ENCODE results near the gene FOSL1. TPM values are rescaled to one million over a fixed set of nuclear protein-coding genes. Genes with fewer than 3 reads are reported as not detected.

The FOSL1 gene
- total and polyA plus RNA-seq, 4 donors, result 0.17 to 0.20 TPM; not detected in 2

GRCh38 chr11:65851811-65852507, 48.2 kb downstream of the FOSL1 start:
- Histone ChIP-seq H3K4me3 (ENCODE audit: low read depth in 1 of 3, low read length in 3 of 3) (no peak overlapping the region), H3K4me1 (ENCODE audit: control insufficient read depth in 4 of 4, insufficient read depth in 4 of 4, low read length in 3 of 4) (peaks cover 2 to 19% (median 10%) of the 10 kb centered on the region in 4 donors), H3K27ac (ENCODE audit: low read depth in 1 of 2, low read length in 2 of 2) (no peak overlapping the region), H3K27me3 (ENCODE audit: control insufficient read depth in 4 of 4, insufficient read depth in 4 of 4, low read length in 3 of 4) (no peaks in the 10 kb centered on the region), H3K9ac (ENCODE audit: low read depth in 1 of 2, low read length in 2 of 2) (no peak overlapping the region), H3K9me3 (ENCODE audit: control insufficient read depth in 4 of 4, low read length in 3 of 4) (peaks cover 0 to 7% (median 2%) of the 10 kb centered on the region in 4 donors), H3K36me3 (ENCODE audit: control insufficient read depth in 4 of 4, insufficient read depth in 3 of 4, low read depth in 1 of 4, low read length in 3 of 4) (peaks cover 13 to 39% (median 20%) of the 10 kb centered on the region in 4 donors)
- no peak for DNase-seq (ENCODE audit: low spot score)
- no peak for TF ChIP-seq GABPA (IDR thresholded peaks at IDR 0.05 in 1 of 2, conservative IDR thresholded peaks at IDR 0.05 in 1 of 2)
- no peak for TF ChIP-seq FOXA2 (IDR thresholded peaks at IDR 0.05)
- no peak for TF ChIP-seq CTCF (IDR thresholded peaks at IDR 0.05; ENCODE audit: low read depth, low read length, missing input control)
- TF ChIP-seq REST (IDR thresholded peaks at IDR 0.05), result no peak
- no peak for TF ChIP-seq YY1 (IDR thresholded peaks at IDR 0.05)
- no peak for TF ChIP-seq SP1 (IDR thresholded peaks at IDR 0.05)
- 90% methylated on average over 10 of the region's 10 CpGs for WGBS

- H3K27ac ChIP-seq (ENCODE audit: low read depth in 1 of 2, low read length in 2 of 2), result no peak overlapping the region
- H3K27me3 ChIP-seq (ENCODE audit: control insufficient read depth in 4 of 4, insufficient read depth in 4 of 4, low read length in 3 of 4), result no peaks in the 10 kb centered on the region
- peaks cover 13 to 38% (median 20%) of the 10 kb centered on the region in 4 donors for H3K36me3 ChIP-seq (ENCODE audit: control insufficient read depth in 4 of 4, insufficient read depth in 3 of 4, low read depth in 1 of 4, low read length in 3 of 4)
- H3K4me1 ChIP-seq (ENCODE audit: control insufficient read depth in 4 of 4, insufficient read depth in 4 of 4, low read length in 3 of 4), result peaks cover 0 to 11% (median 4%) of the 10 kb centered on the region in 4 donors
- 93% methylated on average over 14 of the region's 14 CpGs for WGBS
- no peak overlapping the region for H3K4me3 ChIP-seq (ENCODE audit: low read depth in 1 of 3, low read length in 3 of 3)
- no peak for TF ChIP-seq HNF4A (conservative IDR thresholded peaks at IDR 0.05)
- no peak overlapping the region for H3K9ac ChIP-seq (ENCODE audit: low read depth in 1 of 2, low read length in 2 of 2)
- no peak for DNase-seq (ENCODE audit: low spot score)
- peaks cover 0 to 7% (median 2%) of the 10 kb centered on the region in 4 donors for H3K9me3 ChIP-seq (ENCODE audit: control insufficient read depth in 4 of 4, low read length in 3 of 4)
Measured at GRCh38 chr11:65851083-65851579, 49.1 kb downstream of the FOSL1 start.

- Histone ChIP-seq H3K9ac (ENCODE audit: low read depth in 1 of 2, low read length in 2 of 2) (no peak overlapping the region), H3K9me3 (ENCODE audit: control insufficient read depth in 4 of 4, low read length in 3 of 4) (peaks cover 0 to 7% (median 2%) of the 10 kb centered on the region in 4 donors), H3K4me3 (ENCODE audit: low read depth in 1 of 3, low read length in 3 of 3) (no peak overlapping the region), H3K27ac (ENCODE audit: low read depth in 1 of 2, low read length in 2 of 2) (no peak overlapping the region), H3K4me1 (ENCODE audit: control insufficient read depth in 4 of 4, insufficient read depth in 4 of 4, low read length in 3 of 4) (peaks cover 0 to 4% (median under 1%) of the 10 kb centered on the region in 4 donors), H3K36me3 (ENCODE audit: control insufficient read depth in 4 of 4, insufficient read depth in 3 of 4, low read depth in 1 of 4, low read length in 3 of 4) (peaks cover 13 to 31% (median 16%) of the 10 kb centered on the region in 4 donors), H3K27me3 (ENCODE audit: control insufficient read depth in 4 of 4, insufficient read depth in 4 of 4, low read length in 3 of 4) (no peaks in the 10 kb centered on the region)
- 81% methylated on average over 20 of the region's 20 CpGs for WGBS
- TF ChIP-seq YY1 (IDR thresholded peaks at IDR 0.05) (no peak), MAX (IDR thresholded peaks at IDR 0.05) (no peak), CTCF (IDR thresholded peaks at IDR 0.05; ENCODE audit: low read depth, low read length, missing input control) (no peak), TAF1 (conservative IDR thresholded peaks at IDR 0.05) (no peak), RAD21 (IDR thresholded peaks at IDR 0.05) (no peak), ATF3 (IDR thresholded peaks at IDR 0.05) (no peak), GABPA (IDR thresholded peaks at IDR 0.05 in 1 of 2, conservative IDR thresholded peaks at IDR 0.05 in 1 of 2) (no peak)
- no peak for DNase-seq (ENCODE audit: low spot score)
Measured at GRCh38 chr11:65850217-65851082, 49.7 kb downstream of the FOSL1 start.

Measured in liver (tissue), 9 donors.